Measurements from ENCODE around the gene TMEM217. TPM values are rescaled to one million over a fixed set of nuclear protein-coding genes. Genes with fewer than 3 reads are reported as not detected.
"Not testable (repeated sequence)": the region's sequence is repeated elsewhere in the genome, so short reads cannot be mapped to it uniquely, and the experiment has no call there.

TMEM217 gene
- total RNA-seq, 2 donors from 2014 or later = 0.50 to 7.3 TPM

DNA sequence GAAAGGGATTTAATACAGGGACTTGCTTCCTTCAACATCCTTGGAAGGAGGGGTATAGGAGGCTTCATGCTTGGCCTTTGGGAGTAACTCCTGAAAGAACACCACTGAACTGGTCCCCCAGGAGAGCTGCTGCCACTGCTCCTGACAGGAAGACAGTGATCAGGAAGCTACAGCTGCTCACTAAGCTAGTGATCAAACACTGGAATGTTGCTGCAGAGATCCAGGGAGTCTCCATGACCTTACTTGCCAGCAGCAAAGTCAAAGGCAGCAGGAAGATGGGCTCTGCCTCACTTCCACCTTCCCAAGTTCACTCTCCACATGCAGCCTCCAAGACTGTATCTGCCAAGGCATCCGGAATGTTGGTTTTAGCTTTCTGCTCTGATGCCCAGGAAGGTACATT is 56.2 kb downstream of the TMEM217 start:
- Histone ChIP-seq H3K27ac (no peak overlapping the region), H3K36me3 (no peaks in the 10 kb centered on the region), H3K4me3 (no peak overlapping the region), H3K27me3 (replicated peaks; ENCODE audit: insufficient read depth) (no peaks in the 10 kb centered on the region), H3K4me1 (replicated peaks) (no peaks in the 10 kb centered on the region), H3K9me3 (no peaks in the 10 kb centered on the region)
- 92% methylated on average over 1 of the region's 1 CpG for WGBS
- DNase-seq (ENCODE audit: low spot score) = no peak
- intact Hi-C loops (cut with DNase I) = loop anchor here (10.0 kb wide), 2 partner anchors 147 to 437 kb away; no protein-coding TSS in a partner anchor
- no peak for TF ChIP-seq POLR2A (IDR thresholded peaks at IDR 0.05)
- TF ChIP-seq, protein P1, sequence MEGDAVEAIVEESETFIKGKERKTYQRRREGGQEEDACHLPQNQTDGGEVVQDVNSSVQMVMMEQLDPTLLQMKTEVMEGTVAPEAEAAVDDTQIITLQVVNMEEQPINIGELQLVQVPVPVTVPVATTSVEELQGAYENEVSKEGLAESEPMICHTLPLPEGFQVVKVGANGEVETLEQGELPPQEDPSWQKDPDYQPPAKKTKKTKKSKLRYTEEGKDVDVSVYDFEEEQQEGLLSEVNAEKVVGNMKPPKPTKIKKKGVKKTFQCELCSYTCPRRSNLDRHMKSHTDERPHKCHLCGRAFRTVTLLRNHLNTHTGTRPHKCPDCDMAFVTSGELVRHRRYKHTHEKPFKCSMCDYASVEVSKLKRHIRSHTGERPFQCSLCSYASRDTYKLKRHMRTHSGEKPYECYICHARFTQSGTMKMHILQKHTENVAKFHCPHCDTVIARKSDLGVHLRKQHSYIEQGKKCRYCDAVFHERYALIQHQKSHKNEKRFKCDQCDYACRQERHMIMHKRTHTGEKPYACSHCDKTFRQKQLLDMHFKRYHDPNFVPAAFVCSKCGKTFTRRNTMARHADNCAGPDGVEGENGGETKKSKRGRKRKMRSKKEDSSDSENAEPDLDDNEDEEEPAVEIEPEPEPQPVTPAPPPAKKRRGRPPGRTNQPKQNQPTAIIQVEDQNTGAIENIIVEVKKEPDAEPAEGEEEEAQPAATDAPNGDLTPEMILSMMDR (IDR thresholded peaks at IDR 0.05) = no peak
- no peak for TF ChIP-seq POLR2AphosphoS5 (IDR thresholded peaks at IDR 0.05)

DNA sequence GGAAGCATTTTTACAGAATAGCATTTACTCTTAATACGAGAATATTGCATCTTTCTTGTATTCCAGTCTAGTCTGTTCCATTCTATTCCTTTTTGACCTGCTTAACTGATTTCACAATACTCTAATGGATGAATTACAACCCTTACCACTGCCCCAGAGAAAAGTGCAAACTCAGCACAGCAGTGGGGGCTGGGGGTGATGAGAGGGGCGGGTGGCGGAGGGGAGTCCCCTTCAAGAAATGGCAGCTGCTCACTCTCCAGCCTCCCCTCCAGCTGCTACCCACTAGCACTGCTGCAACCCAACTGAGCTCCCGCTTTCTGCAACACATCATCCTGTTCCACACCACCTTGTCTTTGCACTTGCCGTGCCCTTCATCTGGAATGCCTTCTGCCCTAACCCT is 57.9 kb downstream of the TMEM217 start:
- Histone ChIP-seq H3K36me3 (no peaks in the 10 kb centered on the region), H3K4me3 (no peak overlapping the region), H3K9me3 (no peaks in the 10 kb centered on the region), H3K27ac (no peak overlapping the region), H3K27me3 (replicated peaks; ENCODE audit: insufficient read depth) (no peaks in the 10 kb centered on the region), H3K4me1 (replicated peaks) (no peaks in the 10 kb centered on the region)
- intact Hi-C loops (cut with DNase I) = loop anchor here (10.0 kb wide), 2 partner anchors 145 to 435 kb away; no protein-coding TSS in a partner anchor
- WGBS = 66% methylated on average over 5 of the region's 5 CpGs
- TF ChIP-seq, protein P1 (IDR thresholded peaks at IDR 0.05) = no peak
- no peak for DNase-seq (ENCODE audit: low spot score)

DNA sequence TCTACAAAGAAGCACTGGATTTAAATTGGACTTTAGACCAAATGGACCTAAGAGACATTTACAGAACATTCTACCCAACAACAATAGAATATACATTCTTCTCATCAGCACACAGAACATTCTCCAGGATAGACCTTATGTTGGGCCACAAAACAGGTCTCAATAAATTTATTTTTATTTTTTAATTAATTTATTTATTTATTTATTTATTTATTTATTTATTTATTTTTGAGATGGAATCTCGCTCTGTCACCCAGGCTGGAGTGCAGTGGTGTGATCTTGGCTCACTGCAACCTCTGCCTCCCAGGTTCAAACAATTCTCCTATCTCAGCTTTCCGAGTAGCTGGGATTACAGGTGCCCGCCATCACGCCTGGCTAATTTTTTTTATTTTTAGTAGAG is 61.5 kb downstream of the TMEM217 start:
- H3K4me3 ChIP-seq; intact Hi-C loops (cut with DNase I); H3K4me1 ChIP-seq (replicated peaks); H3K27me3 ChIP-seq (replicated peaks; ENCODE audit: insufficient read depth); H3K9me3 ChIP-seq; H3K36me3 ChIP-seq; H3K27ac ChIP-seq; DNase-seq (ENCODE audit: low spot score): not testable (repeated sequence)
- 71% methylated on average over 4 of the region's 4 CpGs for WGBS

DNA sequence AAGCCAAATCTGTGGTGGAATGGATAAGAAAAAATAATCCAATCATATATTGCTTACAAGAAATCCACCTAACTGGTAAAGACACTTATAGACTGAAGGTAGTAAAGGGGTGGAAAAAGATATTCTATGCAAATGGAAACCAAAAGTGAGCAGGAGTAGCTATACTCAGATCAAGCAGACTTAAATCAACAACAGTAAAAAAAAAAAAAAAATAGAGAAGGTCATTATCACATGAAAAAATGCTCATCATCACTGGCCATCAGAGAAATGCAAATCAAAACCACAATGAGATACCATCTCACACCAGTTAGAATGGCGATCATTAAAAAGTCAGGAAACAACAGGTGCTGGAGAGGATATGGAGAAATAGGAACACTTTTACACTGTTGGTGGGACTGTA is 63.1 kb downstream of the TMEM217 start:
- H3K27me3 ChIP-seq (replicated peaks; ENCODE audit: insufficient read depth); H3K4me3 ChIP-seq; DNase-seq (ENCODE audit: low spot score); intact Hi-C loops (cut with DNase I); H3K27ac ChIP-seq; H3K36me3 ChIP-seq; H3K4me1 ChIP-seq (replicated peaks); H3K9me3 ChIP-seq: not testable (repeated sequence)
- 100% methylated on average over 1 of the region's 1 CpG for WGBS

DNA sequence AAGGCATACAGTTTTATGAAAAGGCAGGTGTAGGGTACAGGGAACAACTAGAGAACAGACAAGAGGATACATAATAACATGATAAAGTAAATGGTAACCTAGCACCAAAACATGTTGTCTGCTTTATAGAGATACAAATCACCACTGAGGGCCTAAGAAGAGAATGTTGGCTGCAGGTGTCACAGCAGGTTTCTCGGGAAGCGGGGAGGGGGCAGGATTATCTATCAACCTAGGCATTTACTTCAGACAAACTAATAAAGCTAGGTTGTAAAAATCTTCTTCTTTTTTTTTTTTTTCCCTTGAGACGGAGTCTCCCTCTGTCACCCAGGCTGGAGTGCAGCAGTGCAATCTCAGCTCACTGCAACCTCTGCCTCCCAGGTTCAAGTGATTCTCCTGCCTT is 65.3 kb downstream of the TMEM217 start:
- Histone ChIP-seq H3K27ac (no peak overlapping the region), H3K4me1 (replicated peaks) (no peaks in the 10 kb centered on the region), H3K4me3 (no peak overlapping the region), H3K9me3 (no peaks in the 10 kb centered on the region), H3K27me3 (replicated peaks; ENCODE audit: insufficient read depth) (no peaks in the 10 kb centered on the region), H3K36me3 (no peaks in the 10 kb centered on the region)
- DNase-seq (ENCODE audit: low spot score) = no peak
- TF ChIP-seq POLR2AphosphoS5 (IDR thresholded peaks at IDR 0.05) (no peak), POLR2A (IDR thresholded peaks at IDR 0.05) (no peak)
- TF ChIP-seq, protein P1 (IDR thresholded peaks at IDR 0.05) = no peak
- 29% methylated on average over 3 of the region's 3 CpGs for WGBS
- intact Hi-C loops (cut with DNase I) = no loop called here

DNA sequence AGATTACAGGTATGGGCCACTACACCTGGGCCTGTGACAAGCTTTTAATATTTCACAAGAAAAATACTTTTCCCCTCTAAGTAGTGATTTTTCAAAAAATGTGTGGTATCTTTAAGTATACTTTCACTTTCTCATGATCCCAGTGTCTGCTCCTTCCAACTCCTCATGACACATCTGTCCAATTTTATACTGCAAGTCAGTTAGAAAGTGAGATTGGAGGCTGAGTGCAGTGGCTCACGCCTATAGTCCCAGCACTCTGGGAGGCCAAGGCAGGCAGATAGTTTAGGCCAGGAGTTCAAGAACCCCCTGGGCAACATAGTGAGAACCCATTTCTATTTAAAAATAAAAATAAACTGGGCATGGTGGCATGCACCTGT is 67.8 kb downstream of the TMEM217 start:
- Histone ChIP-seq H3K27ac (no peak overlapping the region), H3K36me3 (no peaks in the 10 kb centered on the region), H3K9me3 (no peaks in the 10 kb centered on the region), H3K27me3 (replicated peaks; ENCODE audit: insufficient read depth) (no peaks in the 10 kb centered on the region), H3K4me1 (replicated peaks) (no peaks in the 10 kb centered on the region), H3K4me3 (no peak overlapping the region)
- no peak for DNase-seq (ENCODE audit: low spot score)
- intact Hi-C loops (cut with DNase I) = no loop called here
- TF ChIP-seq POLR2AphosphoS5 (IDR thresholded peaks at IDR 0.05) = no peak
- TF ChIP-seq POLR2A (IDR thresholded peaks at IDR 0.05) = no peak
- TF ChIP-seq, protein P1 (IDR thresholded peaks at IDR 0.05) = no peak
- WGBS = 90% methylated on average over 1 of the region's 1 CpG
